OCI-LY1 (cell line): ENCODE measurements around the gene ASPG.

Experiments used
- EZH2 ChIP-seq: fragments of 200-600 bp; sonication (generic), shearing (Covaris generic); IDR thresholded peaks from 2 replicates; pipeline ENCODE4 v1.8.0; 2017; ENCODE audit warnings: borderline replicate concordance, mixed run types, mild to moderate bottlenecking, antibody characterized with exemption, low read length, moderate library complexity, mixed read lengths
- TF ChIP-seq, protein P1 (sequence below): fragments of 200-600 bp; sonication (generic), shearing (Covaris generic); IDR thresholded peaks from 2 replicates; pipeline ENCODE4 v1.5.1; 2017; ENCODE audit warnings: mild to moderate bottlenecking, antibody characterized with exemption, low read length, moderate library complexity, mixed read lengths

DNA sequence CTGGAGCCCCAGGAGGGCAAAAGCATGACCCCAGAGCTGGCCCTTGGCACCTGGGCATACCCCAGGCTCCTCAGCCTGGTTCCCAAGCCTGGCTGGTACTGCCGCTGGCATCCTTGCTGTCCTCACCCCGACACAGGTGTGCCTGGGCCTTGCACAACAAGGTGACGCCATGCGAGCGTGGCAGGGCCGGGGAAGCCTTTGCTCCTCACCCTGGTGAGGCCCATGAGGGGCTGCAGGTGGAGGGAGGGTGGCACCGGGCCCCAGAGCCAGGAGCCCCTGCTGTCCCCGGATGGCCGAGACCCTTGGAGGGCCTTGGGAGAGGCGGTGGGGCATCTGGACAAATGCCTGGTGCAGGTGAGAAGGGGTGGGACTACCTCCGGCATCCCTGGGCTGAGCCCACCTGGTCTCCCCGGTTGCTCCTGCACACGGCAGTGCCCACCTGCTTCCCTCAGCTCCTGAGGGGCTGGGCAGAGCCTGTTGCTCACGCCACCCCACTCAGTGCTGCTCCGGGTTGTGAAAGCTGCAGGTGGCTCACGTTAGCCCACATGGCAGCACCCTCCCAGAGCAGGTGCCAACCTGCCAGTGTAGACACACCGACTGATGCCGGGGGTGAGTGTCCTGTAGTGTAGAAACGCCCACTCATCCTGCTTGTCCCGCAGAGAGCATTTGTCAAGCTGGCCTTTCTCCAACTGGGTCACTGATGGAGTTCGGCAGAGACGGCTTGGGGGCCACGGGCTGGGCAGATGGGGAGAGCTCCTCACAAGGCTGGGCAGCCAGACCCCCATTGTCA is 28.3 kb downstream of the ASPG start:
- TF ChIP-seq EZH2, result no peak
- TF ChIP-seq, protein P1, sequence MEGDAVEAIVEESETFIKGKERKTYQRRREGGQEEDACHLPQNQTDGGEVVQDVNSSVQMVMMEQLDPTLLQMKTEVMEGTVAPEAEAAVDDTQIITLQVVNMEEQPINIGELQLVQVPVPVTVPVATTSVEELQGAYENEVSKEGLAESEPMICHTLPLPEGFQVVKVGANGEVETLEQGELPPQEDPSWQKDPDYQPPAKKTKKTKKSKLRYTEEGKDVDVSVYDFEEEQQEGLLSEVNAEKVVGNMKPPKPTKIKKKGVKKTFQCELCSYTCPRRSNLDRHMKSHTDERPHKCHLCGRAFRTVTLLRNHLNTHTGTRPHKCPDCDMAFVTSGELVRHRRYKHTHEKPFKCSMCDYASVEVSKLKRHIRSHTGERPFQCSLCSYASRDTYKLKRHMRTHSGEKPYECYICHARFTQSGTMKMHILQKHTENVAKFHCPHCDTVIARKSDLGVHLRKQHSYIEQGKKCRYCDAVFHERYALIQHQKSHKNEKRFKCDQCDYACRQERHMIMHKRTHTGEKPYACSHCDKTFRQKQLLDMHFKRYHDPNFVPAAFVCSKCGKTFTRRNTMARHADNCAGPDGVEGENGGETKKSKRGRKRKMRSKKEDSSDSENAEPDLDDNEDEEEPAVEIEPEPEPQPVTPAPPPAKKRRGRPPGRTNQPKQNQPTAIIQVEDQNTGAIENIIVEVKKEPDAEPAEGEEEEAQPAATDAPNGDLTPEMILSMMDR, result no peak
